Chondrocyte (in vitro differentiated cells): ENCODE data around the gene ZFAND3. TPM values are rescaled to one million over a fixed set of nuclear protein-coding genes. Genes with fewer than 3 reads are reported as not detected.

Experiments
- DNase-seq: peaks from one replicate; pipeline ENCODE4 v3.0.0; 2021; ENCODE audit warnings: mixed read lengths, low spot score
- H3K27ac Mint-ChIP-seq: one replicate; pipeline ENCODE4 v1.8.0; 2021; ENCODE audit warnings: mild to moderate bottlenecking, moderate library complexity, mixed read lengths; ENCODE audit not compliant: unreplicated experiment
- H3K27me3 Mint-ChIP-seq: 2 replicates; pipeline ENCODE4 v1.8.0; 2021; ENCODE audit warnings: low read depth, mixed read lengths
- H3K36me3 Mint-ChIP-seq: 2 replicates; pipeline ENCODE4 v1.8.0; 2021; ENCODE audit warnings: low read depth, mixed read lengths
- H3K4me1 Mint-ChIP-seq: 2 replicates; pipeline ENCODE4 v1.8.0; 2021; ENCODE audit warnings: low read depth, mild to moderate bottlenecking, mixed read lengths
- H3K4me3 Mint-ChIP-seq: one replicate; pipeline ENCODE4 v1.8.0; 2021; ENCODE audit warnings: mild to moderate bottlenecking, moderate library complexity, mixed read lengths; ENCODE audit not compliant: unreplicated experiment
- H3K9me3 Mint-ChIP-seq: 2 replicates; pipeline ENCODE4 v1.8.0; 2021; ENCODE audit warnings: low read depth, mixed read lengths
- CTCF ChIP-seq: fragments of 200-600 bp; sonication (generic); IDR thresholded peaks from 2 replicates; pipeline ENCODE4 v1.5.0; 2021; ENCODE audit warnings: antibody characterized with exemption, mild to moderate bottlenecking, moderate library complexity
- total RNA-seq: library from RNA; stranded (reverse); gene quantifications from 3 replicates; pipeline ENCODE4 v1.2.1, GENCODE V29; 2021

Gene ZFAND3
- total RNA-seq, 1 donor from 2014 or later = 98.5 TPM

- Mint-ChIP-seq H3K4me3 (no peak overlapping the region), H3K4me1 (peaks cover 6% of the 10 kb centered on the region), H3K36me3 (peaks cover 9% of the 10 kb centered on the region), H3K9me3 (no peaks in the 10 kb centered on the region), H3K27me3 (no peaks in the 10 kb centered on the region), H3K27ac (no peak overlapping the region)
- DNase-seq = no peak
- no peak for TF ChIP-seq CTCF
Measured at GRCh38 chr6:38158762-38159350, 339.3 kb downstream of the ZFAND3 start.

- Mint-ChIP-seq H3K9me3 (no peaks in the 10 kb centered on the region), H3K27ac (no peak overlapping the region), H3K27me3 (no peaks in the 10 kb centered on the region), H3K4me3 (no peak overlapping the region), H3K36me3 (peaks cover 9% of the 10 kb centered on the region), H3K4me1 (peaks cover 6% of the 10 kb centered on the region)
- no peak for TF ChIP-seq CTCF
- no peak for DNase-seq
Measured at GRCh38 chr6:38159596-38159995, 340.1 kb downstream of the ZFAND3 start.

GRCh38 chr6:38160831-38161230, 341.3 kb downstream of the ZFAND3 start:
- no peak for TF ChIP-seq CTCF
- H3K9me3 Mint-ChIP-seq = no peaks in the 10 kb centered on the region
- peaks cover 6% of the 10 kb centered on the region for H3K36me3 Mint-ChIP-seq
- no peak overlapping the region for H3K27ac Mint-ChIP-seq
- peaks cover 5% of the 10 kb centered on the region for H3K4me1 Mint-ChIP-seq
- H3K27me3 Mint-ChIP-seq = no peaks in the 10 kb centered on the region
- DNase-seq = no peak
- no peak overlapping the region for H3K4me3 Mint-ChIP-seq

- peaks cover 5% of the 10 kb centered on the region for H3K4me1 Mint-ChIP-seq
- H3K27me3 Mint-ChIP-seq = no peaks in the 10 kb centered on the region
- no peak for TF ChIP-seq CTCF
- DNase-seq = no peak
- no peak overlapping the region for H3K27ac Mint-ChIP-seq
- peaks cover 6% of the 10 kb centered on the region for H3K36me3 Mint-ChIP-seq
- no peaks in the 10 kb centered on the region for H3K9me3 Mint-ChIP-seq
- H3K4me3 Mint-ChIP-seq = no peak overlapping the region
Measured at GRCh38 chr6:38161331-38161730, 341.8 kb downstream of the ZFAND3 start.

- Mint-ChIP-seq H3K27me3 (no peaks in the 10 kb centered on the region), H3K36me3 (peaks cover 6% of the 10 kb centered on the region), H3K9me3 (no peaks in the 10 kb centered on the region), H3K27ac (no peak overlapping the region), H3K4me3 (no peak overlapping the region), H3K4me1 (peaks cover 5% of the 10 kb centered on the region)
- TF ChIP-seq CTCF = no peak
- no peak for DNase-seq
Measured at GRCh38 chr6:38161754-38162492, 342.4 kb downstream of the ZFAND3 start.
